K562 (cell line): ENCODE data around the gene SYNGR1. TPM values are rescaled to one million over a fixed set of nuclear protein-coding genes. Genes with fewer than 3 reads are reported as not detected.
"Not testable (repeated sequence)": the region's sequence is repeated elsewhere in the genome, so short reads cannot be mapped to it uniquely, and the experiment has no call there.

Experiments used
- ATAC-seq: fragments of 200-7000 bp; cut with Tn5 transposase; 3 replicates; pipeline ENCODE4 v1.9.1; 2020; ENCODE audit warnings: moderate library complexity
- BruUV-seq: library from RNA; stranded (reverse); fragments of 400-500 nt; replicated peaks from 2 replicates; lab custom pipeline; 2021; lab: Mats Ljungman, UMichigan
- CTCF ChIA-PET: fragments of 300-600 bp; formaldehyde crosslinking; extraction: SDS; loops from one replicate; lab custom pipeline; 2021; ENCODE audit warnings: low intra/inter-chr PET ratio; lab: Yijun Ruan, JAX
- POLR2A ChIA-PET: fragments of 300-600, 350-650 bp; sonication (Branson Sonifier 250); formaldehyde crosslinking; extraction: SDS; loops from one replicate; lab custom pipeline; 2021; ENCODE audit warnings: antibody characterized with exemption, inconsistent platforms; lab: Yijun Ruan, JAX
- DNase-seq, 4 experiments: peaks; one replicate each; pipeline versions ENCODE4 v3.0.0 to v3.0.0-alpha.2; 2011 to 2018; ENCODE audit warnings: low spot score in 3 of 4, mixed read lengths in 3 of 4; ENCODE audit errors: extremely low read depth in 1 of 4
- FAIRE-seq: peaks from 2 replicates; lab custom pipeline; 2011; peaks lifted over from hg19 to GRCh38; lab: Jason Lieb, UNC
- H2AFZ ChIP-seq: 2 replicates; pipeline ENCODE4 v1.6.0; 2011; ENCODE audit warnings: low read depth, low read length, control low read depth, inconsistent platforms
- H3K27ac ChIP-seq: fragments of 200-600 bp; 3 replicates; pipeline ENCODE4 v1.8.0; 2011; ENCODE audit warnings: low read depth, mild to moderate bottlenecking, control low read depth, inconsistent platforms, low read length, moderate library complexity, mixed read lengths; ENCODE audit errors: extremely low read depth
- H3K27me3 ChIP-seq, 2 experiments: fragments of 300-600 bp in 1 of 2; 2 replicates in 1 of 2; 3 replicates in 1 of 2; pipeline versions ENCODE4 v1.6.0 to v1.8.0; 2011; ENCODE audit warnings: inconsistent platforms in 2 of 2, low read length in 2 of 2, mild to moderate bottlenecking in 1 of 2, mixed read lengths in 1 of 2, moderate library complexity in 1 of 2; ENCODE audit not compliant: control insufficient read depth in 2 of 2, insufficient read depth in 2 of 2
- H3K36me3 ChIP-seq: fragments of 300-600 bp; 3 replicates; pipeline ENCODE4 v1.8.0; 2011; ENCODE audit warnings: mild to moderate bottlenecking, low read length, inconsistent platforms; ENCODE audit not compliant: control insufficient read depth, insufficient read depth
- H3K4me1 ChIP-seq, 2 experiments: fragments of 200-600 bp in 1 of 2; replicated peaks in 1 of 2; 2 replicates in 1 of 2; 3 replicates in 1 of 2; pipeline versions ENCODE4 v1.5.1 to v1.8.0; 2011; ENCODE audit warnings: inconsistent platforms in 2 of 2, low read length in 2 of 2, mild to moderate bottlenecking in 1 of 2, mixed read lengths in 1 of 2, moderate library complexity in 1 of 2; ENCODE audit not compliant: control insufficient read depth in 2 of 2, insufficient read depth in 2 of 2
- H3K4me2 ChIP-seq: 2 replicates; pipeline ENCODE4 v1.6.1; 2011; ENCODE audit warnings: low read length, control low read depth, inconsistent platforms, mixed read lengths; ENCODE audit not compliant: insufficient read depth
- H3K4me3 ChIP-seq: fragments of 200-600 bp; sonication (generic), shearing (Covaris generic); 2 replicates; pipeline ENCODE4 v1.5.1; 2016; ENCODE audit warnings: control low read depth, inconsistent platforms
- H3K79me2 ChIP-seq: fragments of 200-600 bp; 3 replicates; pipeline ENCODE4 v1.8.0; 2011; ENCODE audit warnings: low read length, inconsistent platforms; ENCODE audit not compliant: control insufficient read depth, insufficient read depth
- H3K9ac ChIP-seq, 2 experiments: 2 replicates each; pipeline versions ENCODE4 v1.6.0 to v1.6.1; 2011; ENCODE audit warnings: low read depth in 2 of 2, low read length in 2 of 2, control low read depth in 1 of 2, inconsistent platforms in 1 of 2, mild to moderate bottlenecking in 1 of 2, mixed read lengths in 1 of 2; ENCODE audit not compliant: insufficient read depth in 1 of 2
- H3K9me1 ChIP-seq: one replicate; pipeline ENCODE4 v1.6.0; 2011; ENCODE audit warnings: inconsistent platforms, mild to moderate bottlenecking, low read length, moderate library complexity; ENCODE audit not compliant: control insufficient read depth, insufficient read depth
- H3K9me3 ChIP-seq: replicated peaks from 2 replicates; pipeline ENCODE4 v1.5.1; 2011; ENCODE audit warnings: low read depth, low read length, inconsistent platforms; ENCODE audit not compliant: control insufficient read depth, insufficient read depth
- H4K20me1 ChIP-seq: replicated peaks from 2 replicates; pipeline ENCODE4 v1.6.1; 2011; ENCODE audit warnings: low read length, inconsistent platforms, mixed read lengths; ENCODE audit not compliant: control insufficient read depth, insufficient read depth
- POLR2A ChIP-seq: fragments of 450-650 bp; conservative IDR thresholded peaks from 2 replicates; pipeline ENCODE4 v1.6.1; 2016
- RBM14 ChIP-seq: fragments of 200-400 bp; formaldehyde crosslinking; IDR thresholded peaks from 2 replicates; pipeline ENCODE4 v1.6.1; 2018; ENCODE audit warnings: low read depth, mild to moderate bottlenecking, low read length, moderate library complexity, borderline replicate concordance; ENCODE audit not compliant: insufficient read depth
- ZKSCAN3 ChIP-seq: fragments of 250-450 bp; sonication (Bioruptor Pico); IDR thresholded peaks from 2 replicates; pipeline ENCODE4 v1.4.0; 2020
- ZSCAN32 ChIP-seq: fragments of 450-650 bp; formaldehyde crosslinking; IDR thresholded peaks from 2 replicates; pipeline ENCODE4 v1.4.0; 2020; ENCODE audit warnings: mild to moderate bottlenecking, moderate library complexity
- WGBS: fragments of 100-300 bp; shearing (Covaris generic); methylation state at CpG from one replicate; pipeline ENCODE4 v1.1.6; 2016; ENCODE audit warnings: low coverage, mixed read lengths; ENCODE audit not compliant: insufficient coverage; ENCODE audit errors: missing lambda C conversion rate; 5-methylcytosine and 5-hydroxymethylcytosine counted together
- in situ Hi-C: fragments of 300-500 bp; cut with MboI; formaldehyde crosslinking; loops from 4 replicates; pipeline ENCODE4 v1.15.0; 2018; ENCODE audit warnings: inconsistent platforms, mixed read lengths
- intact Hi-C: fragments of 100-400 bp; cut with micrococcal nuclease; formaldehyde crosslinking; loops from 2 replicates; pipeline ENCODE4 v1.14.2; 2022
- polyA plus RNA-seq, 8 experiments: library from polyadenylated mRNA; depleted of rRNA in 4 of 8; stranded (reverse) in 5 of 8; unstranded in 3 of 8; fragments of >200 nt; fragmentation: Nextera tagmentation in 2 of 8; fragmentation: Illumina TruSeq in 1 of 8; extraction: Ambion mirVana in 2 of 8; extraction: Trizol in 1 of 8; gene quantifications; 2 replicates each; pipeline versions ENCODE4 v1.2.1 to v1.2.3, GENCODE V29; 2011 to 2014; ENCODE audit warnings: inconsistent platforms in 1 of 8, missing spikeins in 1 of 8
- total RNA-seq, 7 experiments: library from RNA; depleted of rRNA in 6 of 7; stranded (reverse); fragments of >200 nt in 6 of 7; fragmentation: Illumina TruSeq in 2 of 7; extraction: Trizol in 2 of 7; gene quantifications; 2 replicates each; pipeline versions ENCODE4 v1.2.1 to v1.2.3, GENCODE V29; 2011 to 2021; ENCODE audit warnings: low replicate concordance in 1 of 7

Gene SYNGR1
- total and polyA plus RNA-seq, 9 of the 15 experiments (the other 6 are each of a cell fraction or from before 2014, with no cell fraction given), result 1.8 to 15.9 (median 5.5) TPM

DNA sequence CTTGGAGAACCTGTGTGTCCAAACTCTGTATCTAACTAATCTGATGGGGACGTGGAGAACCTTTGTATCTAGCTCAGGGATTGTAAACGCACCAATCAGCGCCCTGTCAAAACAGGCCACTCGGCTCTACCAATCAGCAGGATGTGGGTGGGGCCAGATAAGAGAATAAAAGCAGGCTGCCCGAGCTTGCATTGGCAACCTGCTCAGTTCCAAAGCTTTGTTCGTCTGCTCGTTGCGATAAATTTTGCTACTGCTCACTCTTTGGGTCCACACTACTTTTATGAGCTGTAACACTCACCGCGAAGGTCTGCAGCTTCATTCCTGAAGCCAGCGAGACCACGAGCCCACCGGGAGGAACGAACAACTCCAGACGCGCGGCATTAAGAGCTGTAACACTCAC lies 8.4 kb downstream of the SYNGR1 start:
- H3K9ac ChIP-seq, ATAC-seq, H3K27me3 ChIP-seq, H3K36me3 ChIP-seq, H3K79me2 ChIP-seq, H3K9me1 ChIP-seq, intact Hi-C loops, BruUV-seq, H2AFZ ChIP-seq, H4K20me1 ChIP-seq, H3K4me3 ChIP-seq: not testable (repeated sequence)
- WGBS, result 72% methylated on average over 11 of the region's 17 CpGs
- POLR2A ChIA-PET, result interaction anchor here (1.3 kb wide), 1 partner anchor 42 kb away, joined by 4 read pairs; no protein-coding TSS in a partner anchor
- TF ChIP-seq POLR2A, result peak; percentile 50; the same call in 1 of the 2 replicates
- TF ChIP-seq, all 486 proteins: peak for 1; not testable (repeated sequence) for 485
- peaks cover 4 to 32% of the 10 kb centered on the region in 2 experiments; a peak in 4 of 5 replicates for H3K4me1 ChIP-seq
- CTCF ChIA-PET, H3K9me3 ChIP-seq, H3K4me2 ChIP-seq, DNase-seq, in situ Hi-C loops, H3K27ac ChIP-seq, FAIRE-seq: not testable (repeated sequence)

DNA sequence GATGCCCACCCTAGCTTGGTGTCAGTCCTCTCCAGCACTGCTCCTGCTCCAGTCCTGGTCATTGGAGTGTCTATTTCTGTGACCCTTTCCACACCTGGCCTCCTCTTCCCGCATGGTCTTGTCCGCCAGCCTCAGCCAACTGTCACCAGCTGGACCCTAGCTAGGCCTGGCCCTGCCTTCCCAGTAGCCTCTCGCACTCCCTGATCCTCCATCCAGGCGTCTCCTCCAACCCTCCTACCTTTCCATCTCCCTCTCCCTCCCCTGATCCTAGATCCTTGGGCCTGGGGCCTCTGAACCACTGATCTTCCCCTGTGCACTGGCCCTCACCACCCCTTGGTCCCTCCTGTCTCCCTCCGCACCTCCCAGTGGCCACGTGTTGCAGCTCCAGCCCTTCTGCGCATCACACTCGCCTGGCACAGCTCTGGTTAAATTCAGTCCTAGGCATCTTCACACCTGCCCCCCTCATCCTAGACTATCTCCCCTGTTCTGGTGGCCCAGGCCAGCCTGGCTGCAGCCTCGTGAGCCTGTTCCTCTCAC lies 9.9 kb downstream of the SYNGR1 start:
- no peaks in the 10 kb centered on the region for H3K79me2 ChIP-seq
- 82% methylated on average over 8 of the region's 9 CpGs for WGBS
- H3K9me1 ChIP-seq, result no peaks in the 10 kb centered on the region
- H3K36me3 ChIP-seq, result no peaks in the 10 kb centered on the region
- DNase-seq (no peak), ATAC-seq (no peak), FAIRE-seq (no peak)
- TF ChIP-seq RBM14 (no peak), ZKSCAN3 (CRISPR knock-in tag) (no peak), ZSCAN32 (CRISPR knock-in tag) (no peak)
- ChIA-PET POLR2A (interaction anchor here (0.6 to 0.7 kb wide), 3 partner anchors 10 to 20 kb away, joined by 3 to 4 read pairs (median 4); no protein-coding TSS in a partner anchor), CTCF (no interaction called here)
- H3K4me1 ChIP-seq, result peaks cover 18 to 40% of the 10 kb centered on the region in 2 experiments; a peak in 4 of 5 replicates
- no peak overlapping the region for H2AFZ ChIP-seq
- H4K20me1 ChIP-seq, result no peaks in the 10 kb centered on the region
- H3K4me2 ChIP-seq, result no peak overlapping the region
- in situ Hi-C loops (no loop called here), intact Hi-C loops (no loop called here)
- H3K4me3 ChIP-seq, result no peak overlapping the region
- BruUV-seq, result no TSS peak
- peak overlapping the region in 1 of 2 experiments; percentile 52; a peak in 1 of 4 replicates for H3K9ac ChIP-seq
- H3K27ac ChIP-seq, result no peak overlapping the region
- no peaks in the 10 kb centered on the region for H3K27me3 ChIP-seq
- H3K9me3 ChIP-seq, result no peaks in the 10 kb centered on the region
